ENCODE results near the gene TMPRSS6. TPM values are rescaled to one million over a fixed set of nuclear protein-coding genes. Genes with fewer than 3 reads are reported as not detected.

The TMPRSS6 gene
- total and polyA plus RNA-seq, 2 of the 13 experiments (the other 11 are each of a cell fraction or from before 2014, with no cell fraction given) = 4.2 to 4.8 TPM

GRCh38 chr22:37023743-37024338, 85.7 kb downstream of the TMPRSS6 start (continued):
- TF ChIP-seq ETS1 (CRISPR knock-in tag; IDR thresholded peaks at IDR 0.05) = no peak
- TF ChIP-seq ZBTB40 (IDR thresholded peaks at IDR 0.05) = no peak
- peak; percentile 31; the same call in 1 of the 2 replicates for TF ChIP-seq ZBTB40 (CRISPR knock-in tag; IDR thresholded peaks at IDR 0.05)
- TF ChIP-seq CENPX (CRISPR knock-in tag; IDR thresholded peaks at IDR 0.05) = no peak
- no peak for TF ChIP-seq CBFB (CRISPR knock-in tag; IDR thresholded peaks at IDR 0.05)
- TF ChIP-seq ZNF850 (CRISPR knock-in tag; conservative IDR thresholded peaks at IDR 0.05) = no peak
- TF ChIP-seq FOXA1 (IDR thresholded peaks at IDR 0.05) = no peak
- TF ChIP-seq FOXA1 (CRISPR knock-in tag; IDR thresholded peaks at IDR 0.05) = peak; percentile 19; the same call in 1 of the 2 replicates
- no peak for TF ChIP-seq STAG1 (CRISPR knock-in tag; IDR thresholded peaks at IDR 0.05)
- TF ChIP-seq HOXA3 (CRISPR knock-in tag; IDR thresholded peaks at IDR 0.05) = peak; percentile 92
- no peak for TF ChIP-seq ZNF33A (CRISPR knock-in tag; IDR thresholded peaks at IDR 0.05; ENCODE audit: borderline replicate concordance)
- TF ChIP-seq HNRNPK (IDR thresholded peaks at IDR 0.05; ENCODE audit: low read depth, low read length, poor library complexity, severe bottlenecking) = no peak
- no peak for TF ChIP-seq ZMAT5 (CRISPR knock-in tag; IDR thresholded peaks at IDR 0.05; ENCODE audit: borderline replicate concordance, low read depth)
- TF ChIP-seq MEIS1 (CRISPR knock-in tag; IDR thresholded peaks at IDR 0.05; ENCODE audit: borderline replicate concordance) = no peak
- TF ChIP-seq HNF4A (CRISPR knock-in tag; IDR thresholded peaks at IDR 0.05) = peak; percentile 95
- no peak; the same call in 1 of the 2 replicates for TF ChIP-seq RFXAP (CRISPR knock-in tag; IDR thresholded peaks at IDR 0.05; ENCODE audit: borderline replicate concordance)
- TF ChIP-seq HHEX (CRISPR knock-in tag; IDR thresholded peaks at IDR 0.05) = no peak
- no peak for TF ChIP-seq NPAS2 (CRISPR knock-in tag; IDR thresholded peaks at IDR 0.05; ENCODE audit: borderline replicate concordance)
- TF ChIP-seq ZNF749 (CRISPR knock-in tag; IDR thresholded peaks at IDR 0.05; ENCODE audit: borderline replicate concordance) = no peak
- TF ChIP-seq ZNF510 (CRISPR knock-in tag; IDR thresholded peaks at IDR 0.05; ENCODE audit: low read depth) = no peak
- TF ChIP-seq NONO (IDR thresholded peaks at IDR 0.05) = no peak
- 0 out of 2 replicates have a peak, but pooled peaks have one; percentile 45 for TF ChIP-seq NONO (CRISPR knock-in tag; conservative IDR thresholded peaks at IDR 0.05)
